ENCODE measurements around the gene COMMD3.
"Not testable (repeated sequence)": the region's sequence is repeated elsewhere in the genome, so short reads cannot be mapped to it uniquely, and the experiment has no call there.

Gene COMMD3

DNA sequence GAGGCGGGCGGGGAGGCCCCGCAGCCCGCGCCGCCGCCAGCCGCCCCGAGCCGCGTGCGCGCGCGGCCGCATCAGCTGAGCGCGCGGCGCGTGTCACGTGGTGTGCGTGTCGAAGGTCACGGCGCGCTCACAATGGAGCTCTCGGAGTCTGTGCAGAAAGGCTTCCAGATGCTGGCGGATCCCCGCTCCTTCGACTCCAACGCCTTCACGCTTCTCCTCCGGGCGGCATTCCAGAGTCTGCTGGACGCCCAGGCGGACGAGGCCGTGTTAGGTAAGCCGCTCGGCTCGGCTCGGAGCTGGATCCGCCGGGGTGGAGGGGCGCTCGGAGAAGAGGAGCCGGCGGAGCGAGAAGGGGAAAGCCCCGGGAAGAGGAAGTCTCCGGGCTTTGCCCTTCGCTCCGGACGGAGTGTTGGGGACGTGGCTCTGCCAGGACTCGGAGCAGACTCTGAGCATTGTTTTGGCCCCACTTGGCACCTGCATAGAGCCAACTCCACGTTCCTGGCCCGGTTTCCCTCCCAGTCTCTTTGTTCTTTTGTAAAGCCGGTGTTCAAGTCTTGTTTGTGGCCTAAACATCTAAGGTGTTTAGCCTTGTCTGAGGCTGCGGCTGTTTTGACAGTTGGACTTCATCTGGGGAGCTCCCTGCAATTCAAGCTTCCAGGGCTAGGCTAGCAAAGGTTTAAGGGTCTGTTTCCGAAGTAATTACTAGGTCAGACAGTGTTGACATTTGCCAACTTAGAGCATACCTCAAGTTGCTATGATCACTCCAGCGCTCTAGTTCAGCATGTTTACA, at the start of gene COMMD3:
Gene COMMD3 (plus strand): TSS at position 103 of the 790 bp plus-strand sequence. CDS start 30 bp downstream, at position 133.
- peak; percentile 49 to 73 for DNase-seq (ENCODE audit: low read depth in 1 of 2, low spot score in 1 of 2)

GRCh38 chr10:22268503-22268902, 47.7 kb upstream of the COMMD3 start:
- no peak for DNase-seq (ENCODE audit: low read depth in 1 of 2, low spot score in 1 of 2)

DNA sequence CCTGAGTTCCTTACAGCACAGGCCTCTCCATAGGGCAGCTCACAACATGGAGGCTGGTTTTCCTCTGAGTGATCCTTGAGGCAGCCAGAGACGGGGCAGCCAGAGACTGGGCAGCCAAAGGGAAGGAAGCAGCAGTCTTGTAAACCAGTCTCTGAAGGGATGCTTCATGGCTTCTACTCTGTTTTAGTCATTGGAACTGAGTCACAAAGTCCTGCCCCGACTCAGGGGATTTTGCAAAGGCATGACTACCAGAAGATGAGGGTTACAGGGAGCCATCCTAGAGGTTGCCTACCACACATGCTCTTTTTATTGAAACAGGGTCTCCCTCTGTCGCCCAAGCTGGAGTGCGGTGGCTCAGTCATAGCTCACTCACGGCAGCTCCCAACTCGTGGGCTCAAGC, 44.4 kb upstream of the COMMD3 start:
- DNase-seq (ENCODE audit: low read depth in 1 of 2, low spot score in 1 of 2): no peak

DNA sequence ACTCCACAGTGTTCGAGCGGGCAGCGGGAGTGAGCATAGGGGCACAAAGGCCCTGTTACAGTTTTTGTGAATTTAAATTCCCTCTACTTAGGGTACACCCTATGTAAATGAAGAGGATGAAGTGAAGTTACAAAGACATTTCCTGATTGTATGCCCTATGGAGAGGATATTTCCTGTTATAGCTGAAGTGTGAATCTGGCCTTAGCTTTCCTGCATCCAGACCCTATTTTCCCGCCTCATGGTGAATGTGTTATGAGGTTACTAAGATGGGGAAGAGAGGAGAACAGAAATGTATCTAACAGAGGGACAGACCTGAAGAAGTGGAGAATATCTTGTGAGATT, 37.8 kb upstream of the COMMD3 start:
- DNase-seq (ENCODE audit: low read depth in 1 of 2, low spot score in 1 of 2): no peak

- no peak for DNase-seq (ENCODE audit: low read depth in 1 of 2, low spot score in 1 of 2)
These were observed 36.1 kb upstream of the COMMD3 start for GRCh38 chr10:22280078-22280477.

- DNase-seq (ENCODE audit: low read depth in 1 of 2, low spot score in 1 of 2): no peak
These were observed 31.1 kb upstream of the COMMD3 start for GRCh38 chr10:22285130-22285529.

DNA sequence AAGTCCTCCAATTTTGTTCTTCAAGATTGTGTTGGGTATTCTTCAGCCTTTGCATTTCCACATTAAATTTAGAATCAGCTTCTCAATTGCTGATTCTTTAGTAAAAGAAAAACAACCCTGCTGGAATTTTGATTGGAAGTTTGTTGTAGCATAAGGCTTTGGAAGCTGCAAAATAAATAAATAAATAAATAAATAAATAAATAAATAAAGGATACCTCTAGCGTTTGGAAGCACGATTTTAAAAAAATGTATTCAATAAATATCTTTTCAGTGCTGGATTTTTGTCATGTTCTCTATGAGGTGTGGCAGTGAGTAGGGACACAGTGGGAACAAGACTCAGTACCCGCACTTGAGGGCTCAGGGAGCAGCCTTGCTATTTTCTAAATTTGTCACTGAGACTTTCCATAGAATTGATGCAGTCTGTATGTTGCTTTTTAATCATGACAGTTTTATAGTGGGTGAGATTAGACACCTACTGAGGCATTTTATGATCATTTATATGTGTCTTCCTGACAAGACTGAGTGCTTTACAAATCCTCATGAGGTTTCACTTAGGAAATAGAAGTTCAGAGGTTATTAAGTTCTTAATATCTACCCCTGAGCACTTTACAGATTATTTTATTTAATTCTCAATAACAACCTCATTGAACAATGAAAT, 22.3 kb upstream of the COMMD3 start:
- DNase-seq (ENCODE audit: low read depth in 1 of 2, low spot score in 1 of 2): no peak

DNA sequence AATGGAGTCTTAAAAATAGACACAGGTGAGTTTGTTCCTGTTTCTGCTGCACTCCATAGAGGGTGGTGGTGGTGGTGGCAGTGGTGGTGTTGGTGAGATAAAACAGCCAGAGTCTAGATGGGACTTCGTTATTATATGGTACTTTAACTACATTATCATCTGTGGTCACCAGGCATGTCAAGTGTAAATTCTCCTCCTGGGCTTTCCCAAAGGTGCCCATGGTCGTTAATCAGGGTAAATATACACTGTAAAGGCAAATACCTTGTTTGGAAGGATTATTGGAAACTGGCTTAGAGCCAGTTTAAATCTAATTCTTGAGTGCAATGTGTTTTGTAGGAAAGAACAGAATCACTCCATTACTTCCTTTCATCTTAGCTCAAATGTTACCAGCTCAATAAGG, 21.5 kb upstream of the COMMD3 start:
- DNase-seq (ENCODE audit: low read depth in 1 of 2, low spot score in 1 of 2): no peak

- no peak for DNase-seq (ENCODE audit: low read depth in 1 of 2, low spot score in 1 of 2)
These were observed 15.0 kb upstream of the COMMD3 start for GRCh38 chr10:22301193-22301592.

- no peak for DNase-seq (ENCODE audit: low read depth in 1 of 2, low spot score in 1 of 2)
These were observed 12.7 kb upstream of the COMMD3 start for GRCh38 chr10:22303461-22303860.

- DNase-seq (ENCODE audit: low read depth in 1 of 2, low spot score in 1 of 2): no peak
These were observed 10.5 kb upstream of the COMMD3 start for GRCh38 chr10:22305721-22306120.

DNA sequence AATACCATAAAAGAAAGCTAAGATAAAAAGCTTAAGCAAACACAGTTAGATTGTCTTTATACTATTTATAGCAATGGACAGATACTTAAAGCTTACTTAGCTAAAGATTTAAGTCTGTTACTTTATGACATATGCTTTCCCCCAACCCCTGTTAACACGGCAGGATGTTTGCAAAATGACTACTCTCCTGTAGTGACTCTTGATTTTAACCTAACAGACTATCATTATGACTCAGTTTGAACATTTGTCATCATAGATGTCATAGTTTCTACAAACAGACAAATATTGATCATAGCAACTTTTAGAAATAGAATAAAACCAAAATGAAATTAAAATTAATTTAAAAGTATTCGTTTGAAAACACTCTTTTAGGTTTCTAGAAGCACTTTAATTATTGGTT, 7.8 kb upstream of the COMMD3 start:
- peak in 1 of 2 donors; percentile 27 for DNase-seq (ENCODE audit: low read depth in 1 of 2, low spot score in 1 of 2)

DNA sequence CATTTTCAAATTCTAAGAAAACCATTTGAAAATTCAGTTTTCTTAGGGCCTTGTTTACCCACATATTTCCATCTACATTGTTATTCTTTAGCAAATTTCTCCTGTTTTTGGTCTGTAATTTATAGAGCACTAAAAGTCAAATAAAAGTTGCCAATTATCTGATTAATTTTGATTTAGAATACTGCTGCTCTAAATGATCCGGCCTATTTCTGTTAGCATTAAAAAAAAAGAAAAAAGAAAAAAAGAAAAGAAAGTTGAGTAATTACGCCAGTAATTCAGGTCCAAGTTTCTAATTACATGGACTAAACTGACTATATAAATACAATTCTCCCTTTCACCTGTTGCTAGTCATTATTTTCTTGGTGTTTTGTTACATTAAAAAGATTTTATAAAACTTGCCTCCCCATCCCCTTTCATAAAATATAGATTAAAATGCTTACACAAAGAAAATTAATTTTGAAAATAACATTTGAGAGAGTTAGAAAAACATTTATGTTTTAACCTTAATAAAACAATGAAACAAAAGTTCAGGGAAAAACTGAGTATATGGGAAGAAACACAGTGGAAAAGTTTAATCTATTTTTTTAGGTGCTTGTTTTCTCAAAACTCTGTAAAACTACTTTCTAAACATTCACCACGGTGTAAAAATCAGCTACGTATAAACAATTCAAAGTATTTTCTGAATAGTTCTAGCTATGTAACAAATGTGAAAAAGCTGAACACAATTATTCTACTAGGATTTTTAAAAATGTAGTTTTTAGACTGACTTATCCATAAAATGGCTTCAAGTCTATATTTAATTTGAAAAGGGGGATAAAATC, 6.8 kb upstream of the COMMD3 start:
- DNase-seq (ENCODE audit: low read depth in 1 of 2, low spot score in 1 of 2): no peak

- DNase-seq (ENCODE audit: low read depth in 1 of 2, low spot score in 1 of 2): not testable (repeated sequence)
These were observed 6.2 kb upstream of the COMMD3 start for GRCh38 chr10:22310012-22310411.

DNA sequence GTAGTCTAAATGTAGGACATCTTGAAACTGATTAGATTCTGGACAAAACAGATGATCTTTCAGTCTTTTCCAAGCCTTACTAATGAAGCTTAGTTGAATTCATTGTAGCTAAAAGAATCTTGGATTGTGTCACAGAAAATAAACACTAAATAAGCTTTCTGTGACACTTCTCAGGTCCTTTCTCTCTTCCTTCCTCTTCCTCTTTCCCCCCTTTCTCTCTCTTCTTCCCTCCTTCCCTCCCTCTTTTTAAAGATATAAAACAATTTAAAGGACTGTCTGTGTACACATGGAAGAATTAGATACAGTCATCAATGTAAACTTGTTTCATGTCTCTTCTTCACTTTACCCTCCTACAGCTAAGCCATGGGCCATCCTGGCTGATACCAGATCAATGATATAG, 5.3 kb upstream of the COMMD3 start:
- DNase-seq (ENCODE audit: low read depth in 1 of 2, low spot score in 1 of 2): no peak

DNA sequence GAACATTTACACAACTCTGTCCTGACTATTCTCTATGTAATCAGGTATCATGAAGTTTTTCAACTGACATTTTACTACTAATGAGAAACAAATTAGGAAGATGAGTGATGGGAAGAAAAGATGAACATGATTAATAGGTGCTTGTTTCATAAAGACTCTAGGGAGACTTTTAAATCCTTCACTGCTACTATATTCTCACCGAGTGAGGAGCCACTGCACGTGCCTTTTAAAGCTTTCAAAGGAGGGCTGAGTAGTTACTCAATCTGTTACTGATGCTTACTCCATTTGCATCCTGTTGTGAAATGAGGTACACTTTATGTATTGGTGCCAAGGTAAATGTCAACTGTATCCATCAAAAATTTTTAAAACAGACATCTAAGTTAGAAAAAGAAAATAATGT, 1.3 kb upstream of the COMMD3 start:
- no peak for DNase-seq (ENCODE audit: low read depth in 1 of 2, low spot score in 1 of 2)

GRCh38 chr10:22315455-22316285, 518 bp upstream of the COMMD3 start:
- no peak for DNase-seq (ENCODE audit: low read depth in 1 of 2, low spot score in 1 of 2)

DNA sequence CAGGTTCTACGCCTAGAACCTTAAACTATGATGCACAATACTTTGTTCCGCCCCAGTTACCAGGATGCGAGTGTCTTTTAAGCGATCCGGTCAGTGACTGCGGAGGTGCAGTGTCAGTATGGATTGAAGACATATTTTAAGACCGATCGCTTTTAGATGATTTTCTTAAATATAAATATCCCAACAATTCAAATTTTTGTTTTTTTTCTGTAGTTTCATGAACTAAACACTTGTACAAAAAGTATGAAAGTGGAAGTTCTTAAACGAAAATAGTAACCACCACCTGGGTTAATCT, 835 bp downstream of the COMMD3 start:
- DNase-seq (ENCODE audit: low read depth in 1 of 2, low spot score in 1 of 2): no peak

DNA sequence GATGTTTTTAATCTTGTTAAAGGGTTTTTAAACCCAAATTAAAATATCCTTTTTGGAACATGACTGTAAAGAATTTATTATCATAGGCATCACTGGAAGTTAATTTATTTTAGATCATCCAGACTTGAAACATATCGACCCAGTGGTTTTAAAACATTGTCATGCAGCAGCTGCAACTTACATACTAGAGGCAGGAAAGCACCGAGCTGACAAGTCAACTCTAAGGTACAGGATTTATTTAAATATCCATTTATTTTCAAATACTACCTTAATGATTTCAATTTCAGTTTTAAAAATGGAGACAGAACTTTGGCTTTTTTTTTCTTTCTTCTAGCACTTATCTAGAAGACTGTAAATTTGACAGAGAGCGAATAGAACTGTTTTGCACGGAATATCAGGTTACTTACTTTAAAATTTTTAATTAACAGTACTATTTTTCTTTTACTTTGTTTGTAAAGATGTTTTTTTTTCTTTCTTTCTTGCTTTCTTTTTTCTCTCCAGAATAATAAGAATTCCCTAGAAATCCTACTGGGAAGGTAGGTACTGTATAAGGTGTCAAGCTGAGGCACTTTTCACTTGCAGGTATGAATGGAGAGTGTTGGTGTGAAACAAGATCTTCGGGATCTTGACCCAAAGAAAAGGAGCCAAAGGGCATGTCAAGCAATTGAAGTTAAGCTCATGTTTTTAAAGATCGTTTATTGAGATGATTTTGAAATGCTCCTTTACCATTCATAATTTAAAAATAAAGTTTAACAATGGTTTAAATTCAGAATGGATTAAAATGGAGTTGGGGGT, 1.8 kb downstream of the COMMD3 start:
- no peak for DNase-seq (ENCODE audit: low read depth in 1 of 2, low spot score in 1 of 2)

DNA sequence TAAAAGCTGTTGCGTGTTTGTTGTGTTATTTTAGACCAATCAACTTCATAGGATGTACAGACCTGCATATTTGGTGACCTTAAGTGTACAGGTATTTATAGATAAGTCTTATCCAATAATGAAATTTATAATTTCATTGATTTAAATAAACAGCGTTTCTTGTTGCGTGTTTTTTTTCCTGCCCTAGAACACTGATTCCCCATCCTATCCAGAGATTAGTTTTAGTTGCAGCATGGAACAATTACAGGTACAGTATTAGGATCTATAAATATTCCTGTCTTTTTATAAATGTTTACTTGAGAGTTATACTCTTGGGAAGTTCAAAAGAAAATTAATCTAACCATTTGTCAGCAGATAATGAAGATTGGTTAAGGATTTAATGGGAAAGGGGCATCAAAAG, 2.6 kb downstream of the COMMD3 start:
- no peak for DNase-seq (ENCODE audit: low read depth in 1 of 2, low spot score in 1 of 2)

All from activated CD4-positive, alpha-beta T cell treated with anti-CD3 and anti-CD28 coated beads, Interleukin-2, amount 50 U/mL, for 24 hours (primary cell).